Measurements from ENCODE around the gene SHOC2.

Gene SHOC2

DNA sequence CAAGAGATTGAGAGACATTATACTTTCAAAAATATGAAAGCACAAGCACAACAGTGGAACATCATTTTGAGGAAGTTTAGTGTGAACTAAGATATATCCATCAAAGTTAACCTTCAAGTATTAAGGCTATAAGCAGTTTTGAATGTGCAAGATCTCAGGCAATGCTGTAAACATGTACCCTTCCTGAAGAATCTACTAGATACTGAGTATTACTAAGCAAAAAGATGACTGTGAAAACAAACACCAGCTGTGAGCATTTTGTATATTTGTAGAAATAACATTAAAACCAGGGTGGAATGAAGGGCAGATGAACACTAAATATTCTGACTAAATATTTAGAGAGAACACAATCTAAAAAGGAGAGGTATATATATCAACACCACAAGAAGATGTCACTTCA, 116.1 kb downstream of the SHOC2 start:
- FAIRE-seq (no peak), DNase-seq (ENCODE audit: insufficient read length, low spot score) (no peak)

DNA sequence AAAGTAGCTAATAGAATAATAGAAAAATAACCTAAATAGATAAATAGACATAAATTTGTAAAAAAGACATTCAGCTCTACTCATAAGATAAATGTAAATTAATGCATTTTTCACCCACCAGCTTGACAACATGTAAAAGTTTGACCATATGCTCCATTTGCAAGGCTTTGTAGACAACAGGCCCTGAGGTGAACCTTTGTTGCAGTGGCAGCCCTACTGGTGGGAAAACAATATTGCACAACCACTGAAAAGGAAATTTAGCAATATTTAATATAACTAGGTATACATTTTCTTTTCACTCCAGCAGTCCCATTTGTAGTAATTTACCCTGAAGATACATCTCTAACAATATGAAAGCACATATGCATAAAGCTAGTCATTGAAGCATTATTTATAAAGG, 118.5 kb downstream of the SHOC2 start:
- DNase-seq (ENCODE audit: insufficient read length, low spot score), result no peak
- FAIRE-seq, result no peak

DNA sequence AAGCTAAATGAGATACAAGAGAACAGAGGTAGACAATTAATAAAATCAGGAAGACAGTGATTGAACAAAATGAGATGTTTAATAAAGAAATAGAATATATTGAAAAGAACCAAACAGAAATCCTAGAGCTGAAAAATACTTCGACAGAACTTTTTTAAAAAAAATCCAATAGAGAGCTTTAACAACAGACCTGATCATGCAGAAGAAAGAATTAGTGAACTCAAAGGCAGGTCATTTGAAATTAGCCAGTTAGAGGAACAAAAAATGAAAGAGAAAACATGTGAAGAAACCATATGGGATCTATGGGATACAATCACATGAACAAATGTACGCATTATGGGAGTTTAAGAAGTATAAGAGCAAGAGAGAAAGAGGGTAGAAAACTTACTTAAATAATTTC, 120.1 kb downstream of the SHOC2 start:
- FAIRE-seq (no peak), DNase-seq (ENCODE audit: insufficient read length, low spot score) (no peak)

DNA sequence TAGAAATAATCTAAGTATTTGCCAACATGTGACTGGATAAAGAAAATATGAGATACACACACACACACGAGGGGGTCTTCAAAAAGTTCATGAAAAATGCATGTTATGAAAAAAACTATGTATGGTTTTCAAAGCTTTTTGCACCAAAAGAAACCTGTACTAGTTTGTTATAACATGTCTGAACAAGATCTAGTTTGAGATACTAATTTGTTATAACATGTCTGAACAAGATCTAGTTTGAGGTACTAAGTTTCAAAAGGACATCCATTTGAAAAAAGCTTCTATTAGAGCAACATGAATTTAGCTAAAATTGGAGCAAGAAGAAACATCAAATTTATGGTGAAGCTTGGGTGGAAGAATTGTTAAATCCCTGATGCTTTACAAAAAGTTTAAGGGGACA, 137.6 kb downstream of the SHOC2 start:
- DNase-seq (ENCODE audit: insufficient read length, low spot score) (no peak), FAIRE-seq (no peak)
